GM19468 (cell line): ENCODE results near the gene RGS2.

Experiments used
- ATAC-seq: cut with Tn5 transposase; IDR thresholded peaks from one replicate; pipeline ENCODE4 v1.9.1; 2021; ENCODE audit warnings: mild to moderate bottlenecking, moderate library complexity, moderate number of reproducible peaks; ENCODE audit not compliant: unreplicated experiment; ENCODE audit errors: extremely low read depth

RGS2 gene, protein sequence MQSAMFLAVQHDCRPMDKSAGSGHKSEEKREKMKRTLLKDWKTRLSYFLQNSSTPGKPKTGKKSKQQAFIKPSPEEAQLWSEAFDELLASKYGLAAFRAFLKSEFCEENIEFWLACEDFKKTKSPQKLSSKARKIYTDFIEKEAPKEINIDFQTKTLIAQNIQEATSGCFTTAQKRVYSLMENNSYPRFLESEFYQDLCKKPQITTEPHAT

DNA sequence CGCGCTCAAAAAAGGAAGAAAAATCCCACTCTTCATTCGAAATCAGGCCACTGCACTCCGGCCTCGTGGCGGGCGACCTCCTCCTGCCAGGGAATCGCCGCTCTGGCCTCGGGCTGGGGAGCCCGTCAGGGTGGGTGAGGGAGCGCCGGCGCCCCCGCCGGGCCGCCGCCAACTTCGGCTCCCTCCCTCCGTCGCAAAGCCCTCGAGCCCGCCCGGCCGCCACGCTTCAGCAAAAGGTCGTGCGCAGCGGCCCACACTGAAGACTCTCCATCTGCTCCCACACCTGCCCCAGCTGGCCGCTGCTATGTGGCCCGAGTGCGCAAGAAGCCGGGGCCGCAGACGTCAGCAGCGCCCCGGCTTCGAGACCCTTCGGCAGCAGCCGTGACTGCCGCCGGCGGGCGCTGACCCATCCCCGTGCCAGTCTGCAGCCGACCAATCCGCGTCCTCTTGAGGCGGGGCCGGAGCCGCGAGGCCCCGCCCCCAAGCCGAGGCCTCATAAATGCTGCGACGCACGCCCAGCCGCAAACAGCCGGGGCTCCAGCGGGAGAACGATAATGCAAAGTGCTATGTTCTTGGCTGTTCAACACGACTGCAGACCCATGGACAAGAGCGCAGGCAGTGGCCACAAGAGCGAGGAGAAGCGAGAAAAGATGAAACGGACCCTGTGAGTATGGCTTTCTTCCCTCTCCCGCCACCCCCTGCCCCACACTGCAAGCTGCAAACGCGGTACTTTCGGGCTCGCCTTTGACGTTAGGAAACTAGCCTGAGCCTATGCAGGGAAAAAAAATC, at the start of gene RGS2:
Gene RGS2 (plus strand): TSS at position 522 of the 789 bp plus-strand sequence. CDS start 33 bp downstream, at position 555.
- ATAC-seq = peak; percentile 88

DNA sequence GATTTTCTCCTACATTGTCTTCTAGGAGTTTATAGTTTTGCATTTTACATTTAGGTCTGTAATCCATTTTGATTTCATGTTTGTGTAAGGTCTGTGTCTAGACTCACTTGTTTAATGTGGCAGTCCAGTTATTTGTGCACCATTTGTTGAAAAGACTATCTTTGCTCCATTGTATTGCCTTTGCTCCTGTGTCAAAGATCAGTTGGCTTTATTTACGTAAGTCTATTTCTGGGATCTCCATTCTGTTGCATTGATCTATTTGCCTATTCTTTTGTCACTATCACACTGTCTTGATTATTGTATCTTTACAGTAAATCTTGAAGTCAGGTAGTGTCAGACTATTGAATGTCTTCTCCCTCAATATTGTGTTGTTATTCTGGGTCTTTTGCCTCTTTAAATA, 49.7 kb upstream of the RGS2 start:
- ATAC-seq = no peak

- ATAC-seq = no peak
Observed at GRCh38 chr1:192762265-192762664, 46.6 kb upstream of the RGS2 start.

GRCh38 chr1:192763243-192763642, 45.6 kb upstream of the RGS2 start:
- ATAC-seq = no peak

DNA sequence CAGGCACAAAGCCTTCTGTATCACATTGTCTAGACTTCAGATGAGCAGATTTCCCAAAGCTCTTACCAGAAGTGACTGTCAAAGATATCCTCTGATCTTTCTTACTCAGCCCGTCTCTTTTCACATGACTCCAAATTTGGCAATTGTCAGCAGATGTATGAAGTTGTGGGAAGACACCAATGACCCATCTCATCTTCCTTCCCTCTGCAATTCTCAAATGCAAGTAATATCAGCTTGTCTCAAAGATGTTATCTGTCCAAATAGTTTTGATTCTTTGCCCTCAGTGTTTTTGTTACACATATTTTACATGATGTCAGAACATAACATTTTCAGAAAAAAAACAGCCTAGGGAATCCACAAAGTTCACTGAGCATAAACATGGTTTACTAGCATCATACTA, 45.1 kb upstream of the RGS2 start:
- ATAC-seq = no peak

GRCh38 chr1:192764675-192765074, 44.2 kb upstream of the RGS2 start:
- no peak for ATAC-seq

DNA sequence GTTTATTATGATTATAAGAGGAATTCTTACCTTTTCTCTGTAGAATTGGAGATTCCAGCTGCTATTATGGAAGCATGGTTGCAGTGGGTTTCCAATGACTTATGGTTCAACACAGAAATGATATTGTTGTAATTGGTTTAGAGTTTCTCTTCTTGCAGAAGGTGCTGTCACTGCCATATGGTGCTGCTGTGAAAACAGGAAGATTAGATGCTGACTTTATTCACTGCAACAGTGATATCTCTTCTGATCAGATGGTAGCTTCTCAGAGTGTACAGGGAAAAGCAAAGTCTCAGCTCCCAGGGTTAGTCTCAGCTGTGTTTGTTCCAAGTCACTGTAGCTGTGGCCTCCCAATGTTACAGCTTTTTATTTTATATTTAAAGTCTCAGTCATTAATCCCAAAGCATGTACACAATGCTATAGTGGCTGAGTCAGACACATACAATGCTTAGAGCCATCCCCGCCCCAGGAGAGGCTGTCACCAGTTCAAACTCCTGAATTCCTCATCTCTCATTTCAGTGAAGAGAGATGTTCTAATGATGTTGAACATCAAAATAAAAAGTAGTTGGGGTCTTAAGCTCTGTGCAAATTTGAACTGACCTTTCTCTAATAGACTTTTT, 42.7 kb upstream of the RGS2 start:
- no peak for ATAC-seq

- no peak for ATAC-seq
Observed at GRCh38 chr1:192766876-192767275, 42.0 kb upstream of the RGS2 start.

DNA sequence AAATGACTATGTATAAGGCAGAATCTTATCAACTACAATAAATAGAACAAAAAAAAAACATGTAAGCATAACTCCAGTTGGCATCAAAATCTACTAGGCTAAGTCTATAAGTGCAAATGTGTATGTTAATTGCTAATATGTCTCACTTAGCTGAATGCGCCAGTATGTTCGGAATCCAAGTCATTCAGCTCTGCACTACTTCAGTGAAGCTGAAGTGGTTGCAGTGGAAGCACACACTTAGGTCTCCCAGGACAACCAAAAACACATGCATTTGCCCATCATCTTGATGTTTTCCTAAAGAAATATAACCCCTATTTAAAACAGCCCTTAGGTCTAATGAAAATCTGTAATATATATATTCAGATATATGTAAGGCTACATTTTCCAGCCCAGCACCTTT, 41.0 kb upstream of the RGS2 start:
- ATAC-seq = no peak

GRCh38 chr1:192768463-192768862, 40.4 kb upstream of the RGS2 start:
- ATAC-seq = no peak

GRCh38 chr1:192771341-192771740, 37.5 kb upstream of the RGS2 start:
- no peak for ATAC-seq

DNA sequence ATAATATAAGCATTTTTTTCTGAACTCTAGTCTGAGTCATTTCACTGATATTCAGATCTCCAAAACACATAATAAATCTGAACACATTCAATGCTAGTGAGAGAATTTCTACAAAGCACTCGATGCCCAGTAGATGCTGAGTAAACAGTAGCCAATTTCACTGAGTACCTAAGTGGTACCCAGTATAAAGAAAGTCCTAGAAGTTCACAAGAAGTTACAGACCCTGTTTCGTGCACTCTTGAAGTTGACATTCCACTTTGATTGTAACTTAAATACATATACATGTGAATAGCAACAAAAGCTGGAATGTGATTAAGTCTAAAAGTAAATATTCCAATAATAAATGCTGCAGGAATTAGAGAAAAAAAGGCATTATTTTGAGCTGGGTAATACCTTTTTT, 33.2 kb upstream of the RGS2 start:
- ATAC-seq = no peak

DNA sequence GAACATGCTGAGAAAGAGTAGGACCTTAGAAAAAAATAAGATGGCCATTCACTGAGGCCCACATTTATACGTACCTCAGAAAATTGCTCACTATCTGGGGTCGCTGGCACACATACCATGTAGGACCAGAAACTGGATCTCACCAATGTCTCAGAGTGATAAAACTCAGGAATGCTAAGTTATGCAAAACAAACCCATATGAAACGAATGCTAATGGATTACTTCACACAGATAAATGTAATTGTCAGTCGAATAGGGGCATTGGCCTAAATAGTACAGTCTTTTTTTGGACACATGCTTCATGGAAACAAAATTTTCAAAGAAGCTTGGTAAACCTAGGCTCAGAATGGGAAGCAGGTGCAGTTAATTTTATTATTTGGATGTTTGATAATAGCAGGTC, 32.6 kb upstream of the RGS2 start:
- ATAC-seq = no peak

DNA sequence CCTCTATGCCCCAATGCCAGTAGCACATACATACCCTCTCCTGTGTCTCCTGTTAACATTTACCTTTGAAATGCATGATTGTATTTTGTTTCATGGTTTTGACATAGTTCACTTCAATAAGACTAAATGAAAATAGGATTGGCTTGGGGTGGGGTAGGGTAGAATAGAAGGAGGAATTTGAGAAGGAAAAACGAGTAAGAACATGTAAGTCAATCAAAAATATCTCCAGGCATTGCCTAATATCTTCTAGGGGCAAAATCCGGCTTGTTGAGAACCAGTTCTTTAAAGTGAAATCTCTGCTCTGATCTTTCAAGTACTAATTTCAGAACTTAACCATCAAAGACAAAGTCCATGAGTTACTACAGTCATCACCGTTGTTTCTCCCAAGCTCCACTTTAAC, 31.8 kb upstream of the RGS2 start:
- ATAC-seq = no peak

DNA sequence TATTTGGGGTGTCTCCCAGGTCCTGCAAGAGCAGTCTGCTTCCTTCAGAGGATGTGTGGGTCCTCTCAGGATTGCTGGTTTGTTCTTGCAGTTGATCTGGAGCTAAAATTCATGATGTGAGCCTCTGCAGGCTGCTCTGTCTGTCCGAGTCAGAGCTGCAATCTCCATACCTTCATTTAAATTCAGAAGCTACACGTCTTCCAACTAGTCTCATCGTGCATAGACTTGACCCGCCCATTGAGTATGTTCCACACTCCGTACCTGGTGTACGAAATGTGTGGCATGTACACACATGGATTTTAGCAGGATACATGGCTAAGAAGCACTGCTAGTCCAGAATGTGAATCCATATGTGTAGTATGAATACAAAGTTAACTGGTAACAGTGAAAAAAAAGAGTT, 25.0 kb upstream of the RGS2 start:
- no peak for ATAC-seq

GRCh38 chr1:192784397-192784796, 24.4 kb upstream of the RGS2 start:
- ATAC-seq = no peak

DNA sequence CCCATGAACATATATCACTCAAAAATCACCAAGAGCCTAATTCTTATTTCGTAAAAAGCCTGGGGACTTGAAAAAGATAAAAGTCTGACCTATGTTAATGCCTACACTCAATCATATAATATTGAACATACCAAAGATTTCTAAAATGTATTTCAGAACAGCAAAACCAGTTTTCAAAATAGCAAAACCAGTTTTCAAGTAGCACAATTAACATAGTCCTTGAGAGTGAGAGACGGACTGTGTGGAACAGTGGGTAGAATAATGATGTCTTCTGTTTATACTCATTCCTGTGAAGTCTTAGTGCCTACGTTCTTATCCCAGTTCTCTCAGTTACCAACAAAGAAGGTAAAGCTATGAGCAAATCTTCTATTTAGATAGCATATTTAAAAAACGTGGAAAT, 22.3 kb upstream of the RGS2 start:
- no peak for ATAC-seq

DNA sequence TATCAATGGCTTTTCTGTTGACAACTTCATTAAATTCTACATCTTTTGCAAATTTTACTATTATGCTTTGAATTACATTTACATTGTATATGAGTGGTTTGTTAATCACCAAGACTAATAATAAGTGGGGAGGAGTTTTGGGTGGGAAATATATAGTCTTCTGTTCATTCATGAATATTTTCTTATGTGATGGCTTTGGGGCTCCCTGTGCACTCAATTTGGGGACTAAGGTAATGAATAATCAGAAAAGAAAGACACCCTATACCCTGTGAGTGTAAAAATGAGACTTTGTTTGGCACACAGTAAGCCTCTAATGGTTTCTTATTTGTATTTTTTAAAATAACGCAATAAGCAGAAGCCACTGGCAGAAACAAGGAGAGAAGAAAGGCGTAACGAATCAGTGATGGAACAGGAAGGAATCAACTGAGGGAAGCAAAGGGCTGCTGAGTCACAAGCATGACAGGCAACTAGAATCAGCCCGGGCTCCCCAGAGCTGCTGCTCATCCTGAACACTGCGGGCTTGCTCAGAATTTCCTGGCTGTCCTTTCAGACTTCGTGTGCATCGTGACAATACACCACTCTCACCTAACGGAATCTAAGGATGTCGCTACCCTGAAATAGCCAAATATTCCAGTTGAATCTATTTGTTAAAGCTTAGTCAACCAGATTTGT, 20.8 kb upstream of the RGS2 start:
- no peak for ATAC-seq

DNA sequence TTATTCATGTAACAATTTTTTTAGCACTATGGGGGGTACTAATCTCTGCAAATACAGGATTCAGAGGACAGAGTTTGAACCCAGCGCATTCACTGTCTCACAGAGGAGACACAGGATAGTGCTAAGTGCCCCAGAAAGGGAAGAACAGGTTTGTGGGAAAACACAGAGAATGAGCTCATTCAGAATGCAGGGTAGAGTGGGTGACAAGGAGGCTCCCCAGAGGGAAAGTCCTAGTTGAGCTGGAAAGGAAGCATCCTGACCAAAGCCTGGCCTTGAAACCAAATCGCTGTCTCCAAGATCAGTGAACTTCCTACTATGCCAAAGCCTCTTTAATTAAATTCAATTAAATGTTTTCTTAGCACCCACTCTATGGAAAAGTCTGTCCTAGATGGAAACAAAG, 19.0 kb upstream of the RGS2 start:
- ATAC-seq = no peak

GRCh38 chr1:192792628-192793027, 16.2 kb upstream of the RGS2 start:
- ATAC-seq = no peak
